GM12872 (cell line): ENCODE measurements around the gene CACNA1H.

Source experiments
- TF ChIP-seq, protein P1 (sequence below): IDR thresholded peaks from 3 replicates; pipeline ENCODE4 v1.5.1; 2011; ENCODE audit warnings: low read depth, mild to moderate bottlenecking, low read length, moderate library complexity; ENCODE audit not compliant: insufficient read depth

The CACNA1H gene

DNA sequence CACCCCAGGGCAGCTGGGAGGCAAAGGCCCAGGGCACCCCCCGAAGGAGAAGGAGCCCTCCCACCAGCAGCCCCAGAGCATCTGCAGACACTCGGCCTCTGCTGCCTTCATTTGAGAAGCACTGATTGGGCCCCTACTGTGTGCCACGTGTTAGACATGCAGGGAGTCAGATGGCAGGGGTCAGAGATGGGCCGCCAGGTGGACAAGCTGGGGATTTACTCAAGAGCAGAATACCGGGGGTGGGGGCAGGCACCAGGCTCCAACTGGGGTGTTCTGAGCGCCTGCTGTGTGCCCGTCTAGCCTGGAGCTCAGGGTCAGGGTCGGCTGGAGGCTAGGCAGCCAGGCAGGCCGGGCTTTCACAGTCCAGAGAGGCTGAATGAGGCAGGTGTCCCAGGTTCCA, 53.4 kb downstream of the CACNA1H start:
- TF ChIP-seq, protein P1, sequence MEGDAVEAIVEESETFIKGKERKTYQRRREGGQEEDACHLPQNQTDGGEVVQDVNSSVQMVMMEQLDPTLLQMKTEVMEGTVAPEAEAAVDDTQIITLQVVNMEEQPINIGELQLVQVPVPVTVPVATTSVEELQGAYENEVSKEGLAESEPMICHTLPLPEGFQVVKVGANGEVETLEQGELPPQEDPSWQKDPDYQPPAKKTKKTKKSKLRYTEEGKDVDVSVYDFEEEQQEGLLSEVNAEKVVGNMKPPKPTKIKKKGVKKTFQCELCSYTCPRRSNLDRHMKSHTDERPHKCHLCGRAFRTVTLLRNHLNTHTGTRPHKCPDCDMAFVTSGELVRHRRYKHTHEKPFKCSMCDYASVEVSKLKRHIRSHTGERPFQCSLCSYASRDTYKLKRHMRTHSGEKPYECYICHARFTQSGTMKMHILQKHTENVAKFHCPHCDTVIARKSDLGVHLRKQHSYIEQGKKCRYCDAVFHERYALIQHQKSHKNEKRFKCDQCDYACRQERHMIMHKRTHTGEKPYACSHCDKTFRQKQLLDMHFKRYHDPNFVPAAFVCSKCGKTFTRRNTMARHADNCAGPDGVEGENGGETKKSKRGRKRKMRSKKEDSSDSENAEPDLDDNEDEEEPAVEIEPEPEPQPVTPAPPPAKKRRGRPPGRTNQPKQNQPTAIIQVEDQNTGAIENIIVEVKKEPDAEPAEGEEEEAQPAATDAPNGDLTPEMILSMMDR: no peak

DNA sequence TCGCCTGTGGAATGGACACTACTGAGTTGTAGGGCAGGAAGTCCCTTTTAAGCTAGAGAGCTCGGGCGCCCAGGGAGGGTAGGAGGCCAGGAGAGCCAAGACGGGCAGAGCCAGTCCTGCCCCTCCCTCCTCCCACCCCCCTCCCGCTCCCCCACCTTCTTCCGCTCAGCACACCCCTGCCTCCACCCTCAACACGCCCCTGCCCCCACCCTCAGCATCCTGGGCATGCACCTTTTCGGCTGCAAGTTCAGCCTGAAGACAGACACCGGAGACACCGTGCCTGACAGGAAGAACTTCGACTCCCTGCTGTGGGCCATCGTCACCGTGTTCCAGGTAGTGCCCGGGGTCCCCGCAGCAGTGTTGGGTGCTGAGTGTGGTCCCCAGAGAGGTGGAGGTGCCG, 53.9 kb downstream of the CACNA1H start:
- TF ChIP-seq, protein P1: no peak

DNA sequence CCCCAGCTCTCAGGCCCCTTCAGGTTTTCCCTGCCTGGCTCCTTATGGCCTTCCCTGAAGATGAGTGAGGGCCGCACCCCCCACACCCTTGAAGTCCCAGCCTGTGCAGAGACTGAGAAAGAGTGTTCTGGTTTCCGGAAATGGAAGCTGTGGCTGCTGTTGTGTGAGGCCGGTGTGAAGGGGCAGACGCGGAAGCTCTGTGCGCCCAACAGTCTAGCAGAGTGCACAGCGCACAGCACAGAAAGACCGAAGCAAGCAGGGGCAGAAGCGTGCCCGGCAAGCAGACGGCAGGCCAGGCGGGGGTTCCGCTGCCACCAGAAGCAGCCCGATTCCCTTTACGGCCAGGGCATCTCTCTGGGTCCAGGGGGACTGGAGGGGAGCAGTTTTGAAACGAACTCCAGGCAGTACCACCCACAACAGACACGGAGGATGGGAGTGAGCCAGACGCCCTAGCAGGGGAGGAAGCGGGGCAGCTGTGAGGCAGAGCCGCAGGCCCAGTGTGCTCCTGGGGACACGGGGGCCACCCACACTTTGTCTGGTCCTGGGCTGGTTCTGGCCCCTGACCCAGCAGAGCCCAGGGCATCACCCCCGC, 55.4 kb downstream of the CACNA1H start:
- TF ChIP-seq, protein P1: no peak

DNA sequence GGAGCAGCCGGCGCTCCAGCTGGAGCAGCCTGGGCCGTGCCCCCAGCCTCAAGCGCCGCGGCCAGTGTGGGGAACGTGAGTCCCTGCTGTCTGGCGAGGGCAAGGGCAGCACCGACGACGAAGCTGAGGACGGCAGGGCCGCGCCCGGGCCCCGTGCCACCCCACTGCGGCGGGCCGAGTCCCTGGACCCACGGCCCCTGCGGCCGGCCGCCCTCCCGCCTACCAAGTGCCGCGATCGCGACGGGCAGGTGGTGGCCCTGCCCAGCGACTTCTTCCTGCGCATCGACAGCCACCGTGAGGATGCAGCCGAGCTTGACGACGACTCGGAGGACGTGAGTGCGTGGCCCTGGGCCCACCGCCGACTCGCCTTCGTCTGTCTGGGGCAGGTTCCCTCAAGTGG, 56.2 kb downstream of the CACNA1H start:
- TF ChIP-seq, protein P1: no peak

DNA sequence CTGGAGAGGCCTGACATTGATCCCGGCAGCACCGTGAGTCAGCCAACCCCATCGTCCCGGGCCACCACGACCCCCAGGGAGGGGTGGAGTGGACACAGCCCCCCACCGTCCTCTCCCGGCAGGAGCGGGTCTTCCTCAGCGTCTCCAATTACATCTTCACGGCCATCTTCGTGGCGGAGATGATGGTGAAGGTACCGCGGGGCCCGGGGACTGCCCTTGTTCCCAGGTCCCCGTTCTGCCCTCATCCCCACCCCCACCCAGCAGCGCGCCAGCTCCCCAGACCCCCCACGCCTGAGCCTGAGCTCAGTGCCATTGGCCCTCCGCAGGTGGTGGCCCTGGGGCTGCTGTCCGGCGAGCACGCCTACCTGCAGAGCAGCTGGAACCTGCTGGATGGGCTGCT, 57.6 kb downstream of the CACNA1H start:
- TF ChIP-seq, protein P1: no peak

DNA sequence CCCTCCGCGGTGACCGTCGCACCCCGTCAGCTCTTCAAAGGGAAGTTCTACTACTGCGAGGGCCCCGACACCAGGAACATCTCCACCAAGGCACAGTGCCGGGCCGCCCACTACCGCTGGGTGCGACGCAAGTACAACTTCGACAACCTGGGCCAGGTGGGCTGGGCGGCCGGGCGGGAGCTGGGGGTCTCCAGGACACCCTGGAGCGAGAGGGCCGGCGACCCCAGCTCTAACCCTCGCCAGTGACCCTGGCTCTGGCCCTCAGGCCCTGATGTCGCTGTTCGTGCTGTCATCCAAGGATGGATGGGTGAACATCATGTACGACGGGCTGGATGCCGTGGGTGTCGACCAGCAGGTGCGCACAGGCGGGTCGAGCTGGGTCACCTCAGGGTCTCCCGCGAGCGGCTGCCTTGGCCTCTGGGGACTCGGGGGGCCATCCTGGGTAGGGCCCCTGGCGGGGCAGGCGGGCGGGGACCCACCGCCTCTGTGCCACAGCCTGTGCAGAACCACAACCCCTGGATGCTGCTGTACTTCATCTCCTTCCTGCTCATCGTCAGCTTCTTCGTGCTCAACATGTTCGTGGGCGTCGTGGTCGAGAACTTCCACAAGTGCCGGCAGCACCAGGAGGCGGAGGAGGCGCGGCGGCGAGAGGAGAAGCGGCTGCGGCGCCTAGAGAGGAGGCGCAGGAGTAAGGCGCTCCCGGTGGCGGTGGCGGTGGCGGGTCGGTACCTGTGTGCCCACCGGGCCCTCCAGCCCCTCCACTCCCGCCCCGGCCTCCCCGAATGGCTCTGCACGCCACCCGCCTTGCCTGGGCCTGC, 58.8 kb downstream of the CACNA1H start:
- TF ChIP-seq, protein P1: no peak

DNA sequence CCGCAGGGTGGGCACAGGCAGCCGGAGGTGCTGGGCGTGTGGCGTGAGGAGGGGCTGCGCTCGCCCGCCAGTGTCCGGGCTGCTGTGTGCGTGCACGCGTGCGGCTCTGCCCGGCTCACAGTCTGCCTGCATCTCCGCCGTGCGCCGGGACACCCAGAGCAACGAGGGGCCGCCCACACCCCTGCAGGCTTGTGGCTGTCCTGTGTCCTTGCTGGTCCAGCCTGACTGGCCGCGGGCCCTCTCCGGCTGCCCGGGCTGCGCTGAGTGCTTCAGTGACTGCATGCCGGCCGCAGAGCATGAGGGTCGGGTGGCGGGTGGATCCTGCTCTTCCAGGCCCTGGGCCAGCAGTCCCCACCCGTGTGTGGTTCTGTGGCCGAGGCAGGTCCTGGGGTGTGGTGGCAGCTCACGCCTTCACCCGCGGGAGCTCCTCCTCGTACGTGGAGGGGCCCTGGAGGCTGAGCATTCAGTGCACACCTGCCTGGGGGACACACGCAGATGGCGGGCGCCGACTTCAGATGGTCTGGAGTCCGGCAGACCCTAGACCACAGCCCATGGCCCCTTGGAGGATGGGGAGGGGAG, 59.8 kb downstream of the CACNA1H start:
- TF ChIP-seq, protein P1: no peak
